CD4-positive, alpha-beta T cell treated with Interleukin-15 for 4 hours (primary cell): ENCODE results near the gene MEOX2.

Source experiments
- DNase-seq: peaks from one replicate; pipeline ENCODE4 v3.0.0-alpha.2; 2020; ENCODE audit warnings: low spot score

Gene MEOX2

DNA sequence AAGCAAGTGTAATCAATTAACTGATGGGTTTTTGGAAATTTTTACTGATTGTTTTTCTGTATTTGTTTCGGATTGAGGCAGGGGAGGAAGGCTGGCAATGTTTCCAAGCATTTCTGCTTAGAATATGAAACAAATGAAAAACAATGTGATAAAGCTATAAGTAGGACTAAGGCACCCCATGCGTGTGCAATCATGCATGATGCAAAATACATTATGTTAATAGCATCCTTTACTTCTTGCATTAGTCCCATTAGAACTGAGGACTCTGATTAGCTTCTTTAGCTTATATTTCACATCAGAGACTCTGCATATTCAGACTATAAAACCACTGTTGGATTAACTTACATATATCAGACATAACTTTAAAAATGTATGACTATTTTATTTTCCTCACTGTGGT is 76.0 kb downstream of the MEOX2 start:
- DNase-seq = no peak

- no peak for DNase-seq
These were observed 77.2 kb downstream of the MEOX2 start for GRCh38 chr7:15609287-15609686.

- no peak for DNase-seq
These were observed 78.8 kb downstream of the MEOX2 start for GRCh38 chr7:15607529-15608210.

DNA sequence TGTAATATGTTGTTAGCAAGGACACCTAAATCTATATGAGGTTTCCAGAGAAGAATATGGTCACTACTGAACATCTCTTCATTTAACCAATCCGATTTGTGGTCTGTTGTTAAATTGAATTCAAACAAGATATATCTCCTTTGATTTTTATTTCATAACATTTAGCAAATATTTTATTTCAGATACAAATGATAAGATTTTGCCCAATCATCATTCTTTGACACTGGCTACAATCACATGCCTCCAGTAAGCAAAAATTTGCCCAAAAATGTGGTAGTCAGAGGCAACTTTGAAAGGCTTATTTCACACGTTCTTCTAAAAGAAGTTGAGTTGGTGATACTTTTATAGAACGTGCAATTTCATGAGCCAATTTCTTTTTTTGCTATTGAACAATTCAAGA is 79.9 kb downstream of the MEOX2 start:
- no peak for DNase-seq

- DNase-seq = no peak
These were observed 82.3 kb downstream of the MEOX2 start for GRCh38 chr7:15604166-15604565.

GRCh38 chr7:15603124-15603523 is 83.4 kb downstream of the MEOX2 start:
- no peak for DNase-seq

DNA sequence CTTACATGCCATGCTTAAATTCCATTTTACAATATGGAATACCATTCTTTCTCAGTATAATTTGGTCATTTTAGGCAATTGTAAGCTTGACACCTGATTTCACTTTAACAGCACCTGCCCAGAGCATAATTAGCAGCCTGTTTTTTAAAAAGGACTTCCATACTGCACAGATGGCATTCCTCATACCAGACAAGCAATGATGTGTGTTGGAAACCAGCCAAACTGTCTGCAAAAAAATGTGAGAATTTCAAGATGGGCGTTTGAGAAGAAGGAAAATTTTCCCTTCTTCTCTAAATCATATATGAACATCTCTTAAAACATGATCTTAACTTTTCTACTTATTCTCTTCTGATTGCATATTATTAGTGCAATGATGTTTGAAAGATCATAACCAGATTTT is 84.2 kb downstream of the MEOX2 start:
- DNase-seq = no peak

DNA sequence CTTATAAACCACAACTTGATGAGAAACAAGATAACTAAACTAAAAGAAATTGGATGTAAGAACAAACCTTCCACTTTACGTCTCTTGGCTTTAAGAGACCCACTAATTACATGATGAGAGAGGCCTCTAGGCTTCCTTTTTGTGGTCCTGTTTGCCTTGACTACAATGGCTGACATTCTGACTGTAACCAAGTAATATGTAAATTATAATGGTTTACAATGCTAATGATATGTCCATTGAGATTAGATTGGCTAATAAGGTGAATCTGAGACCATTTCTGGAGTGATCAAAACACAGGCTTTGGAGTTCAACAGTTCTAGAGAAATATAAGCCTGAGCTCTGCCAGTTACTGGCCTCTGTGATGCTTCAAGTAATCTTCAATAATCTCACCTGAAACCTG is 85.3 kb downstream of the MEOX2 start:
- DNase-seq = no peak

DNA sequence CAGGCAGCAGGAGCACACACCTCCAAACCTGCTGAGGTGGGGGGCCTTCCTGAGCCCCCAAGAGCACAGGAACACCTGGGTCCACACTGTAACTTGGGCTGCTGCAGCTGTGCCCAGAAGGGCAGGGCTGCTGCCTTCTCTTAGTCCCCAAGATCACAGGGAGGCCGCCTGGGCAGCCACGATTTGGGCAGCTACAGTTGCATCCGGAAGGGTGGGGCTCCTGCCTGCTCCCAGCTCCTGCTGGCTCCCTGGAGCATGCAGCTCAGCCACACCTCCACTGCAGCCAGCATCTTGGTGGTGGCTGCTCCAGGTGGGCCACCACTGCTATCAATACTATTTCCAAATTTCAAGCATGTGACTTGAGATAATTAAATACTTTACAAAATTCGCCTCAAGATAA is 86.2 kb downstream of the MEOX2 start:
- DNase-seq = no peak

GRCh38 chr7:15594461-15594860 is 92.0 kb downstream of the MEOX2 start:
- no peak for DNase-seq

DNA sequence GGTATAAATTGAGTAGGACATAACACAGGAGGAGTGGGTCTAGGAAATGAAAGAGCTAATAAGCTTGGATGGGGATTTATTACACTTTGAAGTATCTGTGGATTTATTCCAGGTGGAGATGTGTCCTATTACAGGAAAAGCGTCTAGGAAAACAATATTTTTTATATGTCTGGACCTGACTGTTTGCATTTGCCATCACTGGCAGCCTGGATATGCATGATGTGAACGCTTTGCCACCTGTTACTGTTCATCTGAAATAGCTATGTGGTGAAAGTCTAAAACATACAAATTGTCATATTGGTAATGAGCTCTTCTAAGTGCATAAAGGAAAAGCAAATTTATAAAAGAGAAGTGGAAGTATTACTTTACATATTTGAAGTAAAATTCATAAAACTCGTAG is 93.1 kb downstream of the MEOX2 start:
- no peak for DNase-seq

- no peak for DNase-seq
These were observed 100.2 kb downstream of the MEOX2 start for GRCh38 chr7:15586266-15586665.

DNA sequence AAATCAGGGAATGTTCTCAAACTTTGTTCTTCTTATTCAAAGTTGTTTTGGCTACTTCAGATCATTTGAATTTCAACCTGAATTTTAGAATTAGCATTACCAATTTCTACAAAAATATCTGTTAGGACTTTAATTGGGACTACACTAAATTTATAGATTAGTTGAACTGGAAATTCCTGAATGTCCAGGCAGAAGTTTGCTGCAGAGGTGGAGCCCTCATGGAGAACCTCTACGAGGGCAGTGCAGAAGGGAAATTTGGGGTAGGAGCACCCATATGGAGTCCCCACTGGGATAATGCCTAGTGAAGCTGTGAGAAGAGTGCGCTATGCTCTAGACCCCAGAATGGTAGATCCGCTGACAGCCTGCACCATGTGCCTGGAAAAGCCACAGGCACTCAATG is 101.9 kb downstream of the MEOX2 start:
- no peak for DNase-seq

DNA sequence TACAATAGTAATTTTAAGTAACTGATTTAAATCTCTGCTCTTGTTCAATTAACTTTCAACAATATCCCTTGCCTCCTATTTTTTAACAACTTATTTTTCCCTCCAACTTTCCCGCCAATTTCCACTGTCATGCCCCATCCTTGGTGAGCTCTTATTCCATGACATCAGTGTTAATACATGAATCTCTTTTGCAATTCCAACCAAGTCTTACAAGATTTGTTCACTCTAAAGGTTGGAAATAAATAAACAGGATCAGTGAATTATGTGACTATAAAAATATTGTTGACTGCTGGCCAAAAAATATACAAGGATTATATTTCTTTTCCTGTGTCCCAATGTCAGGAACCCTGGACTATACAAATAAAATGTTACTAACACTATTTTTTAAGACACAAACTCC is 103.7 kb downstream of the MEOX2 start:
- DNase-seq = no peak

DNA sequence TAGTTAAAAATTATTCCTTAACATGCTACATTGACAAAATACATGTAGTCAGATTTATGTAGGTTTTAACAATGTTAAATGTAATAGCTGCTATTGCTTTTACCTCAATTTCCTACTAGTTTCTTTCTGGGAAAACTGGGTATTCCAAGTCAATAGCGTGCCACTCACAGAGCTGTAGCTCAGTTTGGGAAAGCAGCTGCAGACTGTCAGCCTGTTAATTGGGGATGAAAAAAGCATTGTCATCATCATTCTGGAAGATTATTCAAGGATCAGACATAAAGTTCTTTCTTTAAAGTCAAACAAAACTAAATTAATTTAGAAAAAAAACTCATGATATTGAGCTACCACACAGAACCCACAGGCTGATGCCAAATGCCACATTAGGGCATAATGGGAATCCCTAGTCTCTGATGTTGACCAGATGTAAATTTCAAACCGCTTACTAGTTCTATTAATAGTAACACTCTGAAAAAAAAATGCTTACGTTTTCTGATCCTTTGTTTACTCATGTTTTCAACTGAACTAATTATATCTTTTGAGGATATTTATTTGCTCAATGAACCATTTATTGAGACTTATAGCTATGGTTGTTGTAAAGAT is 105.0 kb downstream of the MEOX2 start:
- DNase-seq = no peak

- DNase-seq = no peak
These were observed 105.7 kb downstream of the MEOX2 start for GRCh38 chr7:15580604-15581351.

GRCh38 chr7:15577600-15577999 is 108.9 kb downstream of the MEOX2 start:
- DNase-seq = no peak

DNA sequence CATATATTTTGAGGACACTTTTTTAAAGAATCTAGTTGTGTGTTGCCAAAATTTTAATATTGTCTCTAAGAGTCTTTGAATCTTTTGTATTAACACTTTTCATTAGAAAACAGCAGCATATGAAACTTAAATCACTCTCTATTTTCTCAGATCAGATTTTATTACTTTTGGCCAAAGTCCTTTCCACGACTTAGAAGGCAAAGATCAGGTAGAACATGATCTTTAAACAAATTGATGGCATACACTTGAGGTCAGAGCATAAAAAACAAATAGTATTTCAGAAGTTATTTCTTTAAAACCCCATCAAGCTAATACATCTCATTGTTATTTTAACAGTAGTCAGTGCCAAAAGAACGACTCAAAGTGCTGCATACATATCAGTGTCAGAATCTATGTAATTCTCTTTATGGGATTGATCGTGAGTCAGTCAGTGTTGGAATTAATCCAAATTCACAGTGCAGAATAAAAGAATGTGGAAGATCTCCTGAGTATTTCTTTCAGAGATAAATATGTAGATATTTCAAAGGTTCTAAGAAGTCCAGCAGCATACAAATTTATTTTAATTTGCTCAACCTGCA is 115.1 kb downstream of the MEOX2 start:
- DNase-seq = no peak

- no peak for DNase-seq
These were observed 118.8 kb downstream of the MEOX2 start for GRCh38 chr7:15567652-15568051.

DNA sequence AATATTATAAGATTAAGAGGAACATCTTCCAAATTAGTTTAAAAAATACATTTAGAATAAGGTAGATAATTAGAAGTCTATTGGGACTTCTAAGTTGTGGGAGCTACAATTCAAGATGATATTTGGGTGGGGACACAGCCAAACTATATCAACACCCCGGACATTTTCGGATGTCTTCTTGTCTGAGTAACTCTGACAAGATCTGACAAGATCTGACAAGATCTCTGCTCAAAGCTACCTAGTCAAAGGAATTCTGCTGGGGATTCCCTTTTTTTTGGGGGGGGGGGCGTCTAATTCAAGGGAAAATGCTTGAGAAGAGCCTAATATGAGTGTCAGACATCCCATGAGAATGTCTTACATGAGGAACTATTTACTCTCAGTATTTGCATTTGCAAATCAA is 119.4 kb downstream of the MEOX2 start:
- no peak for DNase-seq

DNA sequence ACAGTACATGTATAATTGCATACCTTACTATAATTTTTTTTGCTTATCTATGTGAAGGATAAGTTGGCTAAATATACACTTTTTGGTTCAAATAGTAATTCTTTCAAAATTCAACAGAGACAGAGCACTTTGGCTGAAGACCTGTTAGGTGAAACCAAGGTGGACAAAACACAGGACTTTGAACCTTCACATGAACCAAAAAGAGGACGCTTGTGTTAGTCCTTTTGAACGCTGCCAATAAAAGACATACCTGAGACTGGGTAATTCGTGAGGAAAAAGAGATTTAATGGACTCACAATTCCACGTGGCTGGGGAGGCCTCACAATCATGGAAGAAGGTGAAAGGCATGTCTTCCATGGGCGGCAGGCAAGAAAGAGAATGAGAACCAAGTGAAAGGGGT is 120.0 kb downstream of the MEOX2 start:
- no peak for DNase-seq

GRCh38 chr7:15561835-15562234 is 124.6 kb downstream of the MEOX2 start, which contains the start of gene AGMO:
Gene AGMO, minus strand, starts transcription at chr7:15562015.
- no peak for DNase-seq
